Naive B cell (primary cell): ENCODE data around the gene FLNC. TPM values are rescaled to one million over a fixed set of nuclear protein-coding genes. Genes with fewer than 3 reads are reported as not detected.

ENCODE experiments used
- ATAC-seq, 2 donors: fragments of 150-1000 bp; cut with Tn5 transposase; 2 replicates each; pipeline ENCODE4 v1.10.0; 2021; ENCODE audit warnings: low read depth in 2 of 2, mild to moderate bottlenecking in 2 of 2, moderate library complexity in 2 of 2
- DNase-seq: peaks from one replicate; pipeline ENCODE4 v3.0.0; 2022
- H3K27ac Mint-ChIP-seq, 6 donors: one replicate each; pipeline ENCODE4 v1.8.0; 2020 to 2022; ENCODE audit warnings: mild to moderate bottlenecking in 6 of 6, mixed read lengths in 6 of 6, moderate library complexity in 5 of 6, inconsistent platforms in 2 of 6
- H3K27me3 Mint-ChIP-seq, 3 donors: one replicate each; pipeline ENCODE4 v1.8.0; 2021 to 2022; ENCODE audit warnings: mixed read lengths in 3 of 3, mild to moderate bottlenecking in 1 of 3
- H3K36me3 Mint-ChIP-seq, 2 donors: one replicate each; pipeline ENCODE4 v1.8.0; 2020 to 2022; ENCODE audit warnings: mixed read lengths in 2 of 2, inconsistent platforms in 1 of 2, mild to moderate bottlenecking in 1 of 2
- H3K4me1 Mint-ChIP-seq, 3 donors: one replicate each; pipeline ENCODE4 v1.8.0; 2020 to 2022; ENCODE audit warnings: mixed read lengths in 3 of 3, inconsistent platforms in 1 of 3, mild to moderate bottlenecking in 1 of 3, moderate library complexity in 1 of 3
- H3K4me3 Mint-ChIP-seq, 8 donors: one replicate each; pipeline ENCODE4 v1.8.0; 2020 to 2022; ENCODE audit warnings: mild to moderate bottlenecking in 8 of 8, mixed read lengths in 8 of 8, moderate library complexity in 8 of 8, inconsistent platforms in 2 of 8
- H3K9me3 Mint-ChIP-seq, 7 donors: one replicate each; pipeline ENCODE4 v1.8.0; 2020 to 2022; ENCODE audit warnings: mixed read lengths in 7 of 7, mild to moderate bottlenecking in 5 of 7, inconsistent platforms in 2 of 7, moderate library complexity in 1 of 7
- polyA plus RNA-seq, 6 donors: library from polyadenylated mRNA; unstranded; fragments of 300-500 nt; fragmentation: Illumina TruSeq; gene quantifications; one replicate each; pipeline ENCODE4 v1.2.3, GENCODE V29; 2021; ENCODE audit warnings: low read depth in 6 of 6

FLNC gene
- polyA plus RNA-seq, 6 donors from 2014 or later: not detected

- H3K27ac Mint-ChIP-seq: no peak overlapping the region
- no peaks in the 10 kb centered on the region for H3K9me3 Mint-ChIP-seq
- no peaks in the 10 kb centered on the region for H3K36me3 Mint-ChIP-seq
- H3K4me3 Mint-ChIP-seq: no peak overlapping the region
- DNase-seq: no peak
- peaks cover 14 to 28% (median 18%) of the 10 kb centered on the region in 3 donors for H3K4me1 Mint-ChIP-seq
- ATAC-seq: no peak
- H3K27me3 Mint-ChIP-seq: peaks cover 12 to 23% (median 14%) of the 10 kb centered on the region in 3 donors
These were observed 42.2 kb downstream of the FLNC start for GRCh38 chr7:128872394-128872824.

GRCh38 chr7:128873234-128873633, 43.0 kb downstream of the FLNC start:
- Mint-ChIP-seq H3K4me3 (no peak overlapping the region), H3K4me1 (peaks cover 10 to 22% (median 13%) of the 10 kb centered on the region in 3 donors), H3K27ac (peak overlapping the region in 1 of 6 donors; percentile 83), H3K36me3 (no peaks in the 10 kb centered on the region), H3K27me3 (peaks cover 12 to 19% (median 14%) of the 10 kb centered on the region in 3 donors), H3K9me3 (no peaks in the 10 kb centered on the region)
- no peak for ATAC-seq
- DNase-seq: no peak

GRCh38 chr7:128874140-128875031, 44.2 kb downstream of the FLNC start:
- Mint-ChIP-seq H3K27me3 (peaks cover 12 to 15% (median 14%) of the 10 kb centered on the region in 3 donors), H3K4me1 (peaks cover 7 to 15% (median 10%) of the 10 kb centered on the region in 3 donors), H3K4me3 (no peak overlapping the region), H3K9me3 (no peaks in the 10 kb centered on the region), H3K36me3 (no peaks in the 10 kb centered on the region), H3K27ac (peak overlapping the region in 1 of 6 donors; percentile 24)
- DNase-seq (no peak), ATAC-seq (no peak)

GRCh38 chr7:128875523-128875948, 45.3 kb downstream of the FLNC start:
- no peaks in the 10 kb centered on the region for H3K36me3 Mint-ChIP-seq
- no peak overlapping the region for H3K4me3 Mint-ChIP-seq
- DNase-seq: no peak
- ATAC-seq: no peak
- peaks cover 1 to 8% (median 6%) of the 10 kb centered on the region in 3 donors for H3K4me1 Mint-ChIP-seq
- no peak overlapping the region for H3K27ac Mint-ChIP-seq
- H3K9me3 Mint-ChIP-seq: no peaks in the 10 kb centered on the region
- H3K27me3 Mint-ChIP-seq: peaks cover 7 to 8% (median 8%) of the 10 kb centered on the region in 3 donors

GRCh38 chr7:128876127-128876526, 45.9 kb downstream of the FLNC start:
- Mint-ChIP-seq H3K36me3 (no peaks in the 10 kb centered on the region), H3K4me3 (no peak overlapping the region), H3K27ac (no peak overlapping the region), H3K9me3 (no peaks in the 10 kb centered on the region), H3K4me1 (peaks cover 0 to 2% (median 1%) of the 10 kb centered on the region in 3 donors), H3K27me3 (peaks cover 4 to 8% (median 7%) of the 10 kb centered on the region in 3 donors)
- no peak for ATAC-seq
- DNase-seq: no peak

- H3K27ac Mint-ChIP-seq: no peak overlapping the region
- DNase-seq (no peak), ATAC-seq (no peak)
- H3K9me3 Mint-ChIP-seq: no peaks in the 10 kb centered on the region
- H3K4me3 Mint-ChIP-seq: no peak overlapping the region
- no peaks in the 10 kb centered on the region for H3K4me1 Mint-ChIP-seq
- no peaks in the 10 kb centered on the region for H3K36me3 Mint-ChIP-seq
- peaks cover 6 to 9% (median 8%) of the 10 kb centered on the region in 3 donors for H3K27me3 Mint-ChIP-seq
These were observed 46.4 kb downstream of the FLNC start for GRCh38 chr7:128876586-128876977.

GRCh38 chr7:128876978-128877755, 47.0 kb downstream of the FLNC start:
- H3K27me3 Mint-ChIP-seq: peaks cover 4 to 10% (median 6%) of the 10 kb centered on the region in 3 donors
- no peak overlapping the region for H3K27ac Mint-ChIP-seq
- no peaks in the 10 kb centered on the region for H3K4me1 Mint-ChIP-seq
- DNase-seq (no peak), ATAC-seq (no peak)
- no peak overlapping the region for H3K4me3 Mint-ChIP-seq
- H3K36me3 Mint-ChIP-seq: no peaks in the 10 kb centered on the region
- H3K9me3 Mint-ChIP-seq: no peaks in the 10 kb centered on the region

GRCh38 chr7:128877756-128878120, 47.5 kb downstream of the FLNC start:
- Mint-ChIP-seq H3K27ac (no peak overlapping the region), H3K4me1 (no peaks in the 10 kb centered on the region), H3K9me3 (no peaks in the 10 kb centered on the region), H3K27me3 (peaks cover 4 to 10% (median 6%) of the 10 kb centered on the region in 3 donors), H3K36me3 (no peaks in the 10 kb centered on the region), H3K4me3 (no peak overlapping the region)
- no peak for ATAC-seq
- no peak for DNase-seq

- DNase-seq (no peak), ATAC-seq (no peak)
- Mint-ChIP-seq H3K27ac (no peak overlapping the region), H3K4me1 (peaks cover 0 to under 1% (median 0%) of the 10 kb centered on the region in 3 donors), H3K9me3 (no peaks in the 10 kb centered on the region), H3K36me3 (no peaks in the 10 kb centered on the region), H3K27me3 (peaks cover 4 to 10% (median 6%) of the 10 kb centered on the region in 3 donors), H3K4me3 (no peak overlapping the region)
These were observed 48.3 kb downstream of the FLNC start for GRCh38 chr7:128878226-128879105.

GRCh38 chr7:128879461-128879938, 49.3 kb downstream of the FLNC start:
- peaks cover 4 to 10% (median 6%) of the 10 kb centered on the region in 3 donors for H3K27me3 Mint-ChIP-seq
- H3K9me3 Mint-ChIP-seq: no peaks in the 10 kb centered on the region
- DNase-seq (no peak), ATAC-seq (no peak)
- H3K27ac Mint-ChIP-seq: no peak overlapping the region
- peaks cover 0 to 2% (median 0%) of the 10 kb centered on the region in 3 donors for H3K4me1 Mint-ChIP-seq
- H3K36me3 Mint-ChIP-seq: no peaks in the 10 kb centered on the region
- no peak overlapping the region for H3K4me3 Mint-ChIP-seq

- Mint-ChIP-seq H3K4me1 (peaks cover 0 to 2% (median 0%) of the 10 kb centered on the region in 3 donors), H3K9me3 (no peaks in the 10 kb centered on the region), H3K27ac (no peak overlapping the region), H3K27me3 (peaks cover 4 to 13% (median 6%) of the 10 kb centered on the region in 3 donors), H3K4me3 (no peak overlapping the region), H3K36me3 (no peaks in the 10 kb centered on the region)
- no peak for ATAC-seq
- DNase-seq: no peak
These were observed 49.9 kb downstream of the FLNC start for GRCh38 chr7:128879939-128880746.

- Mint-ChIP-seq H3K4me3 (no peak overlapping the region), H3K9me3 (no peaks in the 10 kb centered on the region), H3K4me1 (peaks cover 0 to 2% (median 0%) of the 10 kb centered on the region in 3 donors), H3K36me3 (no peaks in the 10 kb centered on the region), H3K27ac (peak overlapping the region in 2 of 6 donors; percentile 25 to 33), H3K27me3 (peaks cover 4 to 21% (median 11%) of the 10 kb centered on the region in 3 donors)
- DNase-seq (no peak), ATAC-seq (no peak)
These were observed 50.7 kb downstream of the FLNC start for GRCh38 chr7:128880791-128881457.
